NCI-H774 (cell line): ENCODE measurements around the gene GTF2H4.
A peak's percentile ranks its signal among the peaks of the same experiment; 100 is the strongest.

ENCODE experiments used
- DNase-seq: peaks from one replicate; lab custom pipeline; 2025; lab: John Stamatoyannopoulos, UW

GTF2H4 gene

DNA sequence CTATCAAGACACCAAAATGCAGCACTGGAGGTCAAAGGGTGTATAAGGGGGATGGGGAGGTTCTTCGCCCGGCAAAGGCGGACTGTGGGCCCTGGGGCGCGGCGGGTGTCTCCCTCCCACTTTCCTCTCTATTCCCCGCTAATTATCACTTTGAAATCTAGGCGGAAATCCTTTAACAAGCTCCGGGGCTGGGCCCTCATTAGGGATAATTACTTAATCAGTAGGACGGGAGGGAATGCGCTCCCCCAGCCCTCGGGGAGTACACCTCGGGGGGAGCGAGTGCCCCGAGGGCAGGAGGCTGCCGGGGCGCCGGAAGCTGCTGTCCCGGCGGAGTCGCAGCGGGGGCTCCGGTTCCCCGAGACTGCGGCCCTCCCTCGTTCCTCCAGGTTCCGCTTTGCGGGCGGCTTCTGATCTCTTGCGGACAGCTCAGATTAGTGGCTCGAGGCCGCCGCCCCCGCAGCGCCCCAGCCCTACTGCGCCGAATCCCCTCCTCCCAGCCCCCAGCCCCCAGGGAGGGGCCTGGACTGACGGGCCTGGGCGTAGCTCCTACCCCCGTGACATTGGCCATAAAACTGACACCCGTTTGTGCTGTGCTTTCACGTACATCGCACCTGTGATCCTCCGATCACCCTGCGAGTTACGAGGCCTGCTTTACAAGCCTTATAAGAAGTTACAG lies 47.5 kb downstream of the GTF2H4 start:
- DNase-seq = peak; percentile 8

DNA sequence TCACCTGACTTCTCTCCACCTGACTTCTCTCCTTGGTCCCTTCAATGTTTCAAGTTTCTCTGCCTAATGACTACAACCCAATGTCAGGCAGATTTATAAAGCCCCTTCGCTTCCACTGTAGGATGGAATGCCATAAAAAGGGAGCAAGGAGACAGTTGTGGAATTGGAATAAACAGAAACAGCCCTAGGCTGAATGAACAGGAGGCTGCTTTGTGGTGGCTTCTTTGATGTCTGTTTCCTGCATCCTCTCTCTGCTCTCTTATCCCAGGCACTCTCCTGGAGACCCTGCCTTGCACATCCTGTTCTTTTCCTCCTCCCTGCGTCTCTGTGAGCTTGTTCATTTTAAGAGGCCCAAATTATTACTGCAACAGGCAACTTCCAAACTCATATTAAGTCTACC lies 49.7 kb downstream of the GTF2H4 start:
- DNase-seq = no peak

DNA sequence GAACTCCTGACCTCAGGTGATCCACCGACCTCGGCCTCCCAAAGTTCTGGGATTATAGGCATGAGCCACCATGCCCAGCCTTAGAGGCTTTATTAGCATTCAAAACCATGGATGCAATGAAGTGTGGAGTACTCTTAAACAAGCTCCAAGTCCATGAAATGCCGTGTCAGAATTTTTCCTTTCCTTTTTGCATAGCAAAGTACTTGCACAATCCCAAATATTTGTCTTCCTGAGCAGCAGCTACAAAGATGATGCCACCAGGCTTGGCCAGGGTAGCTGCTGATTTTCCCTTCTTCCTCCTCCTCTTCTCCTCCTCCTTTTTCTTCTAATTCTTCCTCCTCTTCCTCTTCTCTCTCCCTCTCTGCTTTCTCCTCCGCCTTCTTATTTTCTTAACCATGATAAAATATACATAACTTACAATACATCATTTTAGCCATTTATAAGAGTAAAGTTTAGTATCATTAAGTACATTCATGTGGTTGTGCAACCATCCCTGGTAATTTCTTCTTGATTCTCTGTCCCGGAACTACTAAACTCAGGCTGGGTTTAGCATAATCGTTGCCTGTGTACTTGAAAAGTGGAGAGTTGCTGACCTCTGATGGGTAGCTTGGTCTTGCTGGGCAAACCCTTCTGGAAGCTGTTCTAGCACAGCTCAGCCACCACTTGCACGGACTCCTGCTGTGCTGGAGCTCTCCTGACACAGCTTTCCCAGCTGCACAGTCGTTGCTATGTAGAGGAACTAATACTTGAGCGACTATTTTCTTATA lies 53.1 kb downstream of the GTF2H4 start:
- no peak for DNase-seq

DNA sequence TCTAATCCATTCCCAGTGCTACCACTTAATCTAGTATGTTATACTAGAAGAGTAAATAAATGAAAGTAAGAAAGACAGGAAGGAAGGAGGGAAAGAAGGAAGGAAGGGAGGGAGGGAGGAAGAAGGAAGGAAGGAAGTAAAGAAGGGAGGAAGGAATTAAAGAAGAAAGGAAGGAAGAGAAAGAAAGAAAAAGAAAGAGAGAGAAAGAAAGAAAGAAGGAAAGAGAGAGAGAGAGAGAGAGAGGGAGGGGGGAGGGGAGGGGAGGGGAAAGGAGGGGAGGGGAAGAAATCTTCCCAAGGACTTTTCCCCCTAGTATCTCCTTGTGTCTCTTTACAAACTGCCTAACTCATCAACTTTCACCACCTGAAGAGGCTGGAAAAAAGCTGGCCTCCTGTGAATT lies 54.7 kb downstream of the GTF2H4 start:
- no peak for DNase-seq

DNA sequence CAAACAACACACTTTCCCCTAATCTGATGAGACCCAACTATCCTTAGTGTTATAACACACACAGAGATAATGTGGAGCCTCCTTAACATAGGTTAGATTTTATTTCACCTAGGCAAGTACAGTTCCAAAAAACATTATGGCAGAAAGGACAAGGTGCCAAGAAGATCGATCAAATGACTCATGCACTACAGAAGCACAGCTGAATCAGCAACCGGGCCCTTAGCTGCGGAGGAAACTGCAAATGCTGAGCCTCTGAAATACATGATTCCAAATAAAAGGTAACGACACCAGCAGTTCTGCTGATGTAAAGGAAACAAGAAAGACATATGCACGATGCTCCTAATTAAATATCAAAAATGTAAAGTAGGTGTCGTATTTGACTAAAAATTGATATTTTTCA lies 55.6 kb downstream of the GTF2H4 start:
- no peak for DNase-seq
